Esophagus muscularis mucosa (tissue), 4 donors: Measurements from ENCODE around the gene ERI2. TPM values are rescaled to one million over a fixed set of nuclear protein-coding genes. Genes with fewer than 3 reads are reported as not detected.
"Not testable (repeated sequence)": the region's sequence is repeated elsewhere in the genome, so short reads cannot be mapped to it uniquely, and the experiment has no call there.

Source experiments
- DNase-seq: peaks from one replicate; pipeline ENCODE4 v3.0.0-alpha.2; 2017; ENCODE audit errors: extremely low spot score
- H3K27ac ChIP-seq, 4 donors: fragments of 200-600 bp; sonication (generic); replicated peaks in 1 of 4; 1 replicate in 3 of 4; 2 replicates in 1 of 4; pipeline ENCODE4 v1.5.1; 2016 to 2019; ENCODE audit warnings: mild to moderate bottlenecking in 1 of 4
- H3K27me3 ChIP-seq, 4 donors: fragments of 200-600 bp; sonication (generic); one replicate each; pipeline versions ENCODE4 v1.5.1 to v1.6.0; 2016 to 2019
- H3K36me3 ChIP-seq, 4 donors: fragments of 200-600 bp; sonication (generic); one replicate each; pipeline ENCODE4 v1.5.1; 2016 to 2019
- H3K4me1 ChIP-seq, 4 donors: fragments of 200-600 bp; sonication (generic); one replicate each; pipeline ENCODE4 v1.5.1; 2016 to 2019
- H3K4me3 ChIP-seq, 4 donors: fragments of 200-600 bp; sonication (generic); 1 replicate in 2 of 4; 2 replicates in 2 of 4; pipeline ENCODE4 v1.5.1; 2016 to 2019; ENCODE audit warnings: mild to moderate bottlenecking in 4 of 4, moderate library complexity in 1 of 4
- H3K9me3 ChIP-seq, 4 donors: fragments of 200-600 bp; sonication (generic); 1 replicate in 3 of 4; 2 replicates in 1 of 4; pipeline ENCODE4 v1.5.1; 2016 to 2019
- CTCF ChIP-seq, 3 experiments: fragments of 200-600 bp in 2 of 3; fragments of 450-650 bp in 1 of 3; sonication (generic) in 2 of 3; IDR thresholded peaks; one replicate each; pipeline ENCODE4 v1.5.1; 2017 to 2019; ENCODE audit warnings: antibody characterized with exemption in 3 of 3, mild to moderate bottlenecking in 2 of 3, moderate library complexity in 1 of 3
- EP300 ChIP-seq: sonication (generic); formaldehyde crosslinking; IDR thresholded peaks from one replicate; pipeline ENCODE4 v1.6.1; 2017; ENCODE audit warnings: antibody characterized with exemption
- POLR2A ChIP-seq: fragments of 450-650 bp; IDR thresholded peaks from one replicate; pipeline ENCODE4 v1.6.1; 2017; ENCODE audit warnings: antibody characterized with exemption, moderate library complexity, mild to moderate bottlenecking, low read depth
- POLR2AphosphoS5 ChIP-seq, 2 donors: sonication (generic); formaldehyde crosslinking; IDR thresholded peaks; one replicate each; pipeline ENCODE4 v1.6.1; 2017; ENCODE audit warnings: antibody characterized with exemption in 2 of 2
- whole genome bisulfite sequencing: methylation state at CpG from one replicate; pipeline ENCODE4 v1.1.5; 2018; 5-methylcytosine and 5-hydroxymethylcytosine counted together
- intact Hi-C: fragments of 100-400 bp; cut with DNase I; formaldehyde crosslinking; loops from one replicate; pipeline ENCODE4 v1.15.1; 2023
- total RNA-seq, 4 donors: library from RNA; depleted of rRNA; stranded (reverse); fragments of >200 nt; gene quantifications; one replicate each; pipeline versions ENCODE4 v1.1.0 to v1.2.1, GENCODE V29; 2016

Gene ERI2
- total RNA-seq, 4 donors from 2014 or later, result 8.3 to 21.2 (median 13.6) TPM

GRCh38 chr16:20763461-20764232, 42.6 kb downstream of the ERI2 start, which contains the start of gene ACSM3:
TSS of gene ACSM3 (plus strand) at chr16:20764014. CDS start at chr16:20770035, 6,021 bp downstream.
- Histone ChIP-seq H3K27me3 (no peaks in the 10 kb centered on the region), H3K36me3 (no peaks in the 10 kb centered on the region), H3K4me3 (peak within 1 kb of the TSS; percentile 43 to 61 (median 52)), H3K9me3 (no peaks in the 10 kb centered on the region), H3K4me1 (peaks cover 0 to 9% (median 5%) of the 10 kb centered on the region in 4 donors), H3K27ac (peak within 1 kb of the TSS; percentile 54 to 75 (median 68))
- TF ChIP-seq POLR2A (no peak), POLR2AphosphoS5 (IDR thresholded peaks at IDR 0.05) (peak; percentile 15 to 50), CTCF (IDR thresholded peaks at IDR 0.05) (no peak), EP300 (no peak)
- DNase-seq, result peak; percentile 92
- intact Hi-C loops, result no loop called here
- 10% methylated on average over 10 of the region's 10 CpGs for WGBS

GRCh38 chr16:20762404-20763123, 43.7 kb downstream of the ERI2 start:
- DNase-seq, result no peak
- Histone ChIP-seq H3K27me3 (no peaks in the 10 kb centered on the region), H3K36me3 (no peaks in the 10 kb centered on the region), H3K27ac (peak overlapping the region in 1 of 4 donors; percentile 68), H3K9me3 (no peaks in the 10 kb centered on the region), H3K4me3 (no peak overlapping the region), H3K4me1 (peaks cover 0 to 9% (median 5%) of the 10 kb centered on the region in 4 donors)
- 95% methylated on average over 3 of the region's 3 CpGs for WGBS
- TF ChIP-seq CTCF (IDR thresholded peaks at IDR 0.05) (no peak), EP300 (no peak)
- intact Hi-C loops, result no loop called here

- H3K27ac ChIP-seq, result no peak overlapping the region
- no peak for DNase-seq
Measured at GRCh38 chr16:20761175-20761574, 45.1 kb downstream of the ERI2 start.

GRCh38 chr16:20760346-20760745, 45.9 kb downstream of the ERI2 start:
- 81% methylated on average over 2 of the region's 2 CpGs for WGBS

More at GRCh38 chr16:20761175-20761574, 45.1 kb downstream of the ERI2 start:
- no peaks in the 10 kb centered on the region for H3K36me3 ChIP-seq
- intact Hi-C loops, result no loop called here
- H3K4me1 ChIP-seq, result peaks cover 0 to 9% (median 5%) of the 10 kb centered on the region in 4 donors
- H3K9me3 ChIP-seq, result no peaks in the 10 kb centered on the region
- TF ChIP-seq EP300 (no peak), POLR2A (no peak), CTCF (IDR thresholded peaks at IDR 0.05) (no peak), POLR2AphosphoS5 (IDR thresholded peaks at IDR 0.05) (no peak)
- 93% methylated on average over 1 of the region's 1 CpG for WGBS
- H3K4me3 ChIP-seq, result no peak overlapping the region
- no peaks in the 10 kb centered on the region for H3K27me3 ChIP-seq

GRCh38 chr16:20755799-20756198, 50.5 kb downstream of the ERI2 start:
- intact Hi-C loops, H3K27ac ChIP-seq, H3K27me3 ChIP-seq, H3K4me1 ChIP-seq, H3K9me3 ChIP-seq, H3K4me3 ChIP-seq, H3K36me3 ChIP-seq, DNase-seq: not testable (repeated sequence)
- 100% methylated on average over 2 of the region's 5 CpGs for WGBS

More at GRCh38 chr16:20760346-20760745, 45.9 kb downstream of the ERI2 start:
- TF ChIP-seq CTCF (IDR thresholded peaks at IDR 0.05), result no peak
- no peak for TF ChIP-seq EP300
- no peak for TF ChIP-seq POLR2A
- no peak for TF ChIP-seq POLR2AphosphoS5 (IDR thresholded peaks at IDR 0.05)
- DNase-seq, result peak; percentile 3
- no peak overlapping the region for H3K27ac ChIP-seq
- intact Hi-C loops, result no loop called here
- H3K4me1 ChIP-seq, result peaks cover 0 to 9% (median 5%) of the 10 kb centered on the region in 4 donors
- H3K27me3 ChIP-seq, result no peaks in the 10 kb centered on the region
- H3K4me3 ChIP-seq, result no peak overlapping the region
- no peaks in the 10 kb centered on the region for H3K9me3 ChIP-seq
- H3K36me3 ChIP-seq, result no peaks in the 10 kb centered on the region
